Ishikawa (cell line): ENCODE results near the gene ZNF687.

ENCODE experiments used
- CREB1 ChIP-seq: IDR thresholded peaks from 2 replicates; pipeline ENCODE4 v1.6.1; 2012; ENCODE audit warnings: low read depth
- EP300 ChIP-seq: IDR thresholded peaks from 2 replicates; pipeline ENCODE4 v1.6.1; 2012; ENCODE audit warnings: borderline replicate concordance
- RAD21 ChIP-seq: IDR thresholded peaks from 2 replicates; pipeline ENCODE4 v1.6.1; 2012; ENCODE audit warnings: low read depth
- TEAD4 ChIP-seq: IDR thresholded peaks from 2 replicates; pipeline ENCODE4 v1.6.1; 2012
- TF ChIP-seq, protein P1 (sequence below): IDR thresholded peaks from 2 replicates; pipeline ENCODE4 v1.6.1; 2012

DNA sequence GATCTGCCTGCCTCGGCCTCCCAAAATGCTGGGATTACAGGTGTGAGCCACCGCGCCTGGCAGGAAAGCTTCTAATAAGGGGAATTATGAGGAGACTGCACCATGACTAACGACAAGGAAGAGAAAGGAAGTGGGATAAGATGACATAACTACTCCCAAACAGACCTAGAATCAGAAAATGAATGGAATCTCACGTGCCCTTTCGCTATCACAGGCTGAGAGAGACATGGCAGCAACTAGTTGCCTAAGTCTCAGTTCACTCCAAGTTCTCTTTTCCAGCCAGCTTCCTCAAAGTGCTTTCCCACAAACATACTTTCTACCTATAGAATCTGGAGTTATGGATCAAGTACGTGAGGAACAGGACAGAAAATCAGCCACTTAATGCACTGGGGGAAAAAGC is 43.1 kb downstream of the ZNF687 start:
- TF ChIP-seq EP300 (no peak), TEAD4 (no peak), RAD21 (no peak), CREB1 (no peak)
- TF ChIP-seq, protein P1, sequence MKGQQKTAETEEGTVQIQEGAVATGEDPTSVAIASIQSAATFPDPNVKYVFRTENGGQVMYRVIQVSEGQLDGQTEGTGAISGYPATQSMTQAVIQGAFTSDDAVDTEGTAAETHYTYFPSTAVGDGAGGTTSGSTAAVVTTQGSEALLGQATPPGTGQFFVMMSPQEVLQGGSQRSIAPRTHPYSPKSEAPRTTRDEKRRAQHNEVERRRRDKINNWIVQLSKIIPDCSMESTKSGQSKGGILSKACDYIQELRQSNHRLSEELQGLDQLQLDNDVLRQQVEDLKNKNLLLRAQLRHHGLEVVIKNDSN, result no peak
